Activated T-cell treated with anti-CD3 and anti-CD28 coated beads, Interleukin-2, amount 50 U/mL, for 4 hours (primary cell): ENCODE measurements around the gene PCBP3. TPM values are rescaled to one million over a fixed set of nuclear protein-coding genes. Genes with fewer than 3 reads are reported as not detected.
"Not testable (repeated sequence)": the region's sequence is repeated elsewhere in the genome, so short reads cannot be mapped to it uniquely, and the experiment has no call there.

Experiments
- ATAC-seq, 2 donors: fragments of 200-7000 bp; cut with Tn5 transposase; one replicate each; pipeline ENCODE4 v1.10.0; 2021
- DNase-seq: peaks from one replicate; pipeline ENCODE4 v3.0.0-alpha.2; 2020
- H3K27me3 Mint-ChIP-seq: one replicate; pipeline ENCODE4 v1.8.0; 2021; ENCODE audit warnings: low read depth, mixed read lengths
- H3K36me3 Mint-ChIP-seq: one replicate; pipeline ENCODE4 v1.8.0; 2022; ENCODE audit warnings: mixed read lengths; ENCODE audit not compliant: insufficient read depth
- H3K4me1 Mint-ChIP-seq: one replicate; pipeline ENCODE4 v1.8.0; 2021; ENCODE audit warnings: low read depth, mixed read lengths
- H3K4me3 Mint-ChIP-seq: one replicate; pipeline ENCODE4 v1.8.0; 2021; ENCODE audit warnings: mild to moderate bottlenecking, moderate library complexity, mixed read lengths
- H3K9me3 Mint-ChIP-seq: one replicate; pipeline ENCODE4 v1.8.0; 2021; ENCODE audit warnings: mixed read lengths
- total RNA-seq, 3 donors: library from RNA; stranded (reverse); gene quantifications; one replicate each; pipeline ENCODE4 v1.2.1, GENCODE V29; 2021

PCBP3 gene
- total RNA-seq, 3 donors from 2014 or later: 2.7 to 5.7 (median 4.8) TPM

GRCh38 chr21:45896431-45896830 is 252.9 kb downstream of the PCBP3 start:
- not testable (repeated sequence) for H3K9me3 Mint-ChIP-seq, ATAC-seq, H3K4me3 Mint-ChIP-seq, H3K27me3 Mint-ChIP-seq, H3K36me3 Mint-ChIP-seq, DNase-seq
- H3K4me1 Mint-ChIP-seq: peaks cover 23% of the 10 kb centered on the region

GRCh38 chr21:45897191-45898027 is 253.9 kb downstream of the PCBP3 start:
- H3K9me3 Mint-ChIP-seq: no peaks in the 10 kb centered on the region
- H3K4me3 Mint-ChIP-seq: no peak overlapping the region
- H3K4me1 Mint-ChIP-seq: peaks cover 13% of the 10 kb centered on the region
- DNase-seq (no peak), ATAC-seq (no peak)
- no peaks in the 10 kb centered on the region for H3K27me3 Mint-ChIP-seq
- no peaks in the 10 kb centered on the region for H3K36me3 Mint-ChIP-seq

GRCh38 chr21:45898028-45898350 is 254.5 kb downstream of the PCBP3 start:
- Mint-ChIP-seq H3K9me3 (no peaks in the 10 kb centered on the region), H3K4me1 (peaks cover 8% of the 10 kb centered on the region), H3K4me3 (no peak overlapping the region), H3K27me3 (no peaks in the 10 kb centered on the region), H3K36me3 (no peaks in the 10 kb centered on the region)
- DNase-seq (no peak), ATAC-seq (no peak)

- H3K36me3 Mint-ChIP-seq: no peaks in the 10 kb centered on the region
- no peaks in the 10 kb centered on the region for H3K9me3 Mint-ChIP-seq
Measured at GRCh38 chr21:45898781-45899180, 255.3 kb downstream of the PCBP3 start.

GRCh38 chr21:45899317-45900033 is 255.9 kb downstream of the PCBP3 start:
- no peaks in the 10 kb centered on the region for H3K9me3 Mint-ChIP-seq
- no peak overlapping the region for H3K4me3 Mint-ChIP-seq
- no peak for ATAC-seq
- H3K4me1 Mint-ChIP-seq: peaks cover 1% of the 10 kb centered on the region
- no peaks in the 10 kb centered on the region for H3K36me3 Mint-ChIP-seq
- no peak for DNase-seq
- H3K27me3 Mint-ChIP-seq: no peaks in the 10 kb centered on the region

More at GRCh38 chr21:45898781-45899180, 255.3 kb downstream of the PCBP3 start:
- no peaks in the 10 kb centered on the region for H3K27me3 Mint-ChIP-seq
- ATAC-seq (no peak), DNase-seq (no peak)
- peaks cover 4% of the 10 kb centered on the region for H3K4me1 Mint-ChIP-seq
- no peak overlapping the region for H3K4me3 Mint-ChIP-seq

- no peaks in the 10 kb centered on the region for H3K27me3 Mint-ChIP-seq
- no peak for DNase-seq
Measured at GRCh38 chr21:45900034-45900868, 256.7 kb downstream of the PCBP3 start.

GRCh38 chr21:45901061-45901690 is 257.7 kb downstream of the PCBP3 start:
- H3K36me3 Mint-ChIP-seq: no peaks in the 10 kb centered on the region
- ATAC-seq (no peak), DNase-seq (no peak)
- H3K27me3 Mint-ChIP-seq: no peaks in the 10 kb centered on the region
- no peak overlapping the region for H3K4me3 Mint-ChIP-seq
- no peaks in the 10 kb centered on the region for H3K4me1 Mint-ChIP-seq
- H3K9me3 Mint-ChIP-seq: no peaks in the 10 kb centered on the region

More at GRCh38 chr21:45900034-45900868, 256.7 kb downstream of the PCBP3 start:
- Mint-ChIP-seq H3K9me3 (no peaks in the 10 kb centered on the region), H3K4me3 (no peak overlapping the region), H3K4me1 (no peaks in the 10 kb centered on the region), H3K36me3 (no peaks in the 10 kb centered on the region)
- ATAC-seq: no peak

- Mint-ChIP-seq H3K9me3 (no peaks in the 10 kb centered on the region), H3K27me3 (no peaks in the 10 kb centered on the region)
Measured at GRCh38 chr21:45902292-45902995, 258.9 kb downstream of the PCBP3 start.

GRCh38 chr21:45905196-45905595 is 261.7 kb downstream of the PCBP3 start:
- DNase-seq (no peak), ATAC-seq (no peak)
- Mint-ChIP-seq H3K36me3 (no peaks in the 10 kb centered on the region), H3K9me3 (no peaks in the 10 kb centered on the region), H3K27me3 (no peaks in the 10 kb centered on the region), H3K4me1 (peaks cover 2% of the 10 kb centered on the region), H3K4me3 (no peak overlapping the region)

More at GRCh38 chr21:45902292-45902995, 258.9 kb downstream of the PCBP3 start:
- DNase-seq (no peak), ATAC-seq (no peak)
- no peak overlapping the region for H3K4me3 Mint-ChIP-seq
- no peaks in the 10 kb centered on the region for H3K4me1 Mint-ChIP-seq
- H3K36me3 Mint-ChIP-seq: no peaks in the 10 kb centered on the region

- Mint-ChIP-seq H3K27me3 (no peaks in the 10 kb centered on the region), H3K36me3 (no peaks in the 10 kb centered on the region), H3K9me3 (no peaks in the 10 kb centered on the region), H3K4me3 (no peak overlapping the region), H3K4me1 (peaks cover 2% of the 10 kb centered on the region)
- no peak for ATAC-seq
- no peak for DNase-seq
Measured at GRCh38 chr21:45906196-45906805, 262.8 kb downstream of the PCBP3 start.

- H3K4me3 Mint-ChIP-seq: no peak overlapping the region
Measured at GRCh38 chr21:45906859-45907258, 263.3 kb downstream of the PCBP3 start.

GRCh38 chr21:45908536-45909237 is 265.2 kb downstream of the PCBP3 start:
- no peaks in the 10 kb centered on the region for H3K36me3 Mint-ChIP-seq
- ATAC-seq: no peak
- H3K4me1 Mint-ChIP-seq: peaks cover 2% of the 10 kb centered on the region
- no peaks in the 10 kb centered on the region for H3K27me3 Mint-ChIP-seq
- H3K9me3 Mint-ChIP-seq: no peaks in the 10 kb centered on the region
- no peak for DNase-seq
- no peak overlapping the region for H3K4me3 Mint-ChIP-seq

More at GRCh38 chr21:45906859-45907258, 263.3 kb downstream of the PCBP3 start:
- Mint-ChIP-seq H3K4me1 (peaks cover 2% of the 10 kb centered on the region), H3K9me3 (no peaks in the 10 kb centered on the region), H3K36me3 (no peaks in the 10 kb centered on the region), H3K27me3 (no peaks in the 10 kb centered on the region)
- DNase-seq: no peak
- no peak for ATAC-seq
